HL-60/S4 (cell line): ENCODE data around the gene LONP1.
"Not testable (repeated sequence)": the region's sequence is repeated elsewhere in the genome, so short reads cannot be mapped to it uniquely, and the experiment has no call there.

ENCODE experiments used
- in situ Hi-C: fragments of 300-500 bp; cut with MboI; formaldehyde crosslinking; loops from 2 replicates; pipeline ENCODE4 v1.14.3; 2022; ENCODE audit warnings: low sequenced_read_pairs

The LONP1 gene

GRCh38 chr19:5719961-5720790 is at the start of gene LONP1, which contains the start of gene CATSPERD:
LONP1 (minus strand) TSS chr19:5720146; CDS start chr19:5720132, 14 bp downstream.
CATSPERD (plus strand) TSS chr19:5720637; CDS start chr19:5720738, 101 bp downstream.
- in situ Hi-C loops, result no loop called here

DNA sequence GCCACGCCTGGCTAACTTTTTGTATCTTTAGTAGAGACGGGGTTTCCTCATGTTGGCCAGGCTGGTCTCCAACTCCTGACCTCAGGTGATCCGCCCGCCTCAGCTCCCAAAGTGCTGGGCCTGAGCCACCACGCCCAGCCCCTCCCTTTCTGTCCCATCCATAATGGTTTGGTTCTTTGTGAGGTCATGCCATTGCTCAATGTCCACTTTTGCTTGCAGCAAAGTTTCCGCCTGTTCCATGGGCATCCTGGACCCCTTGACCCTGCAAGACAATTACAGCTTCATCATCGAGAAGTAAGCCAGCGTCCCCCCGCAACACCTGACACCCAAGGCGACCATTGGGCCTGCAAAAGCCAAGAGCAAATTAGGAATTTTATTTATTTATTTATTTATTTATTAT is 48.0 kb upstream of the LONP1 start:
- in situ Hi-C loops, result no loop called here

- in situ Hi-C loops, result no loop called here
Measured at GRCh38 chr19:5765220-5765619, 45.3 kb upstream of the LONP1 start.

DNA sequence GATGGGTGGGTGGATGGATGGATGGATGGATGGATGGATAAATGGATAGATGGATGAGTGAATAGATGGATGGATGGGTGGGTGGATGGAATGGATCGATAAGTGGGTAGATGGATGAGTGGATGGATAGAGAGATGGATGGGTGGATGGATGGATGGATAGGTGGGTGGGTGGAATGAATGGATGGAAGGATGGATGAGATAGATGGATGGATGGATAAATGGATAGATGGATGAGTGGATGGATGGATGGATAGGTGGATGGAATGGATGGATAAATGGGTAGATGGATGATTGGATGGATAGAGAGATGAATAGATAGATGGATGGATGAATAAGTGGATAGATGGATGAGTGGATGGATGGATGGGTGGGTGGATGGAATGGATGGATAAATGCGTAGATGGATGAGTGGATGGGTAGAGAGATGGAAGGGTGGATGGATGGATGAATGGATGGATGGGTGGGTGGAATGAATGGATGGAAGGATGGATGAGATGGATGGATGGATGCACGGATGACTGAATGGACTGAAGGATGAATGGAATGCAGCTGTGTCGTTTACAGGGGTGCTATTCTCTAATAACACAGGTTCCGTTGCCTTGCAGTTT is 42.8 kb upstream of the LONP1 start:
- in situ Hi-C loops, result no loop called here

- in situ Hi-C loops, result no loop called here
Measured at GRCh38 chr19:5753743-5754142, 33.8 kb upstream of the LONP1 start.

DNA sequence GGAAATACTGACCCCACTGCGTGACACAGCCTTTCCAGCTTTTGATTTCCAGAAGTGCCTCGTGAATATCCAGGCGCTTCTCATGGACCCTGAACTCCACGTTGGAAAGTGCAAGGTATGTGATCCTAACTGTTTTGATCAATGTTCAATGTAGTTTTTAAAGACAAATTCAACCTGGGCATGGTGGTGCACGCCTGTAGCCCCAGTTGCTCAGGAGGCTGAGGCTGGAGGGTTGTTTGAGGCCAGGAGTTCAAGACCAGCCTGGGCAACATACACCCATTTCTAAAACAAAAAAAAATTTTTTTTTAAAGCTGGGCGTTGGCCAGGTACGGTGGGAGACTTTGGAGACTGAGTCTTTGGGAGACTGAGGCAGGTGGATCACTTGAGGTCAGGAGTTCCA is 31.8 kb upstream of the LONP1 start:
- in situ Hi-C loops, result no loop called here

DNA sequence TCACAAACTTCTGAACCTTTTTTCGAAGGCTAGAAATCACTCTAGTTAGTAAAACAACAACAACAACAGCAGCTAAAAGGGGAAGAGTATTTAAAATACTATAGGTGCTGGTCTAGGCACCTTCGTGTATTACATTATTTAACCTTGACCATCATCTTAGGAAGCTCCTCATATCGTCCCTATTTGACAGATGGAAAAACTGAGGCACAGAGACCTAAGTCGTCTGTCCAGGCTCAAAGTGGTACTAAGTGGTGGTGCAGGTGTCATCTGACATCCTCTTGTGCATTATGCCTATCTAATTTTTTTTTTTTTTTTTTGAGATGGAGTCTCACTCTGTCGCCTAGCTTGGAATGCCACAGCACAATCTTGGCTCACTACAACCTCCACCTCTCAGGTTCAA is 29.6 kb upstream of the LONP1 start:
- in situ Hi-C loops, result no loop called here

DNA sequence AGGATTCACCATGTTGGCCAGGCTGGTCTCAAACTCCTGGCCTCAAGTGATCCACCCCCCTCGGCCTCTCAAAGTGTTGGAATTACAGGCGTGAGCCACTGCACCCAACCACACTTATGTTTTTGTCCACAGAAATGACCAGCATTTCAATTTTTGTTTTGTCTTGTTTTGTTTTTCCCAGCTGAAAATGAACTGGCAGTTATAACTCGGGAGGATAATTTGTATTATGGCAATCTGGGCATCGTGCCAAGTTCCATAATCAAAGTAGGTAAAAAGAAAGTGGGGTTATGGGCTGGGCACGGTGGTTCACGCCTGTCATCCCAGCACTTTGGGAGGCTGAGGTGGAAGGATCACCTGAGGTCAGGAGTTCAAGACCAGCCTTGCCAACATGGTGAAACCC is 29.0 kb upstream of the LONP1 start:
- in situ Hi-C loops, result not testable (repeated sequence)

GRCh38 chr19:5744999-5745398 is 25.1 kb upstream of the LONP1 start:
- in situ Hi-C loops, result not testable (repeated sequence)

GRCh38 chr19:5743630-5744029 is 23.7 kb upstream of the LONP1 start:
- in situ Hi-C loops, result no loop called here

DNA sequence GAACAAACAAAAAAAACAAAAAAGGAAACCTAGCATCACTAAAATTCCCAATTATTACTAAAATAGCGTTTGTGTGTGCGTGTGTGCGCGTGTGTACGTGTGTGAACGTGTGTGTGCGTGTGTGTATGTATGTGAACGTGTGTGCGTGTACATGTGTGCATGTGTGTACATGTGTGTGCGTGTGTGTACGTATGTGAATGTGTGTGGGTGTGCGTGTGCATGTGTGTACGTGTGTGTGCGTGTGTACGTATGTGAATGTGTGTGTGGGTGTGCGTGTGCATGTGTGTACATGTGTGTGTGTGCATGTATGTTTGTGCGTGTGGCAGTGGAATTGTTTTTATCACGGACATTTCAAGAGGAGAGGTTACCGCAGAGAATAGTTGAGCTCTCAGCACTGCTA is 22.1 kb upstream of the LONP1 start:
- in situ Hi-C loops, result no loop called here

DNA sequence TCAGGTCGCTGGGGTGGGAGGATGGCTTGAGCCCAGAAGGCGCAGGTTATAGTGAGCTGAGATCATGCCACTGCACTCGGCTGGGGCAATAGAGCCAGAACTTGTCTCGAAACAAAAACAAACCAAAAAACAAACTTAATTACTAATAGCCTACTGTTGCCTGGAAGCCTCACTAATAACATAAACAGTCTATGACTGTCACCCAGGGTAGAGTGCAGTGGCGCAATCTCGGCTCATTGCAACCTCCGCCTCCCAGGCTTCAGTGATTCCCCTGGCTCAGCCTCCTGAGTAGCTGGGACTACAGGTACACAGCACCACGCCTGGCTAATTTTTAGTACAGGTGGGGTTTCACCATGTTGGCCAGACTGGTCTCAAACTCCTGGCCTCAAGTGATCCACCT is 18.5 kb upstream of the LONP1 start:
- in situ Hi-C loops, result no loop called here

- in situ Hi-C loops, result not testable (repeated sequence)
Measured at GRCh38 chr19:5733172-5733571, 13.2 kb upstream of the LONP1 start.

- in situ Hi-C loops, result no loop called here
Measured at GRCh38 chr19:5727453-5728050, 7.6 kb upstream of the LONP1 start.

DNA sequence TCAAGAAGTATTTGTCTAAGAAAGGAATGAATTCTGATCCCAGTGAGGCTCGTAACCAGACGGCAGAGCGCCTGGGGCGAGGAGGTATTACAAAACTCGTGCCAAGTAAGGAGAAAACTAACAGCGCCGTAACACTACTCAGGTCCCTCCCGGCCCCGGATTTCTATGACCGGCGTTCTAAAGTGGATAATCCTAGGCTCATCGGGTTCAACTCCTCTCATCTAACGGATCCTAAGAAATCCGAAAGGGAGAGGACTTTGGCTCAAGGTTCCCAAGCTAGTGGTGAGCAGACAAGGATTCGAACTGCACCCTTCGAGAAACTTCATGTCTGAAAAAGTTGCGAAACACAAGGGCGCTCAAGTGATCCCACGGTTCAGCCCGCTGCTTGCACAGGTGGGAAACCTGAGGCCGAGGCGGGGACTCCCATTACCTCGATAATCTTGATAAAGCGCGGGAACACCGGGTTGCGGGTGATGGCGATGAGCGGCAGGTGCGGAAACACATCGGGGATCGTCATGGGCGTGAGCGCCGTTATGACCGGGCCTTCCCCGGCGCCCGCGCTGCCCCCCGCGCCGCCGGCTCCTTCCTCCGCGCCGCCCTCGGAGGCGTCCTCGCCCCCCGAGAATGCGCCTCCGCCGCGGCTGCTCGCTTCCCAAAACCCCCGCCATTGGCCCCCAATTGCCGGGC is 529 bp downstream of the LONP1 start:
- in situ Hi-C loops, result no loop called here

GRCh38 chr19:5718579-5719273 is 1.2 kb downstream of the LONP1 start:
- in situ Hi-C loops, result no loop called here

DNA sequence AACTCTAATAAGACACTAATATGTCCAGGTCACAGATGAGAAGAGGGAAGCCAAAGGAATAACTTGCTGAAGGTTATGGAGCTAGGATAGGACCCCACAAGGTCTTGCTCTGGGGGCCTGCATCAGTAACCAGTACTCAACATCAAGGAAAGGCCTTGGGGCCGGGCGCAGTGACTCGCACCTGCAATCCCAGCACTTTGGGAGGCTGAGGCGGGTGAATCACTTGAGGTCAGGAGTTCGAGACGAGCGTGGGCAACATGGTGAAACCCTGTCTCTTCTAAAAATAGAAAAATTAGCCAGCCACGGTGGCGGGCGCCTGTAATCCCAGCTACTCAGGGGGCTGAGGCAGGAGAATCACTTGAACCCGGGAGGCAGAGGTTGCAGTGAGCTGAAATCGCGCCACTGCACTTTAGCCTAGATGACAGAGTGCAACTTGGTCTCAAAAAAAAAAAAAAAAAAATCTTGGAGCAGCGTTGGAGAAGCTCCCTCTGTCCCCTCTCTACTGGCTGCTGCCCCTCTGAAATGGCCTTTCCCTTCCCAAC is 1.8 kb downstream of the LONP1 start:
- in situ Hi-C loops, result no loop called here

- in situ Hi-C loops, result no loop called here
Measured at GRCh38 chr19:5717215-5717935, 2.6 kb downstream of the LONP1 start.

DNA sequence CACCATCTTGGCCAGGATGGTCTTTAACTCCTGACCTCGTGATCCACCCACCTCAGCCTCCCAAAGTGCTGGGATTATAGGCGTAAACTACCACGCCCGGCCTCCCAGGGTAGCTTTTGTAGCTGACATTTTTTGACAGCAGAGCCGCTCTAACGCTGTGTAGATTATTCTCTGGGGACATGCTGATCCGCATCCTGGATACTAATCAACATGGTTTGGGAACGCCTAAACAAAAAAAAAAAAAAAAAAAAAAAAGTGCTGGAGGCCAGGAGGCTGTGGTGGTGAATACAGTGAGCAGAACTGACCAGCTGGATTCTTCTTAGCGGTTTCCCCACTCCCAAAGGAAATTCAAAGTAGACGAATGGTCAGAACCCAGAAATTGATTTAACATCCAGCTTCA is 5.1 kb downstream of the LONP1 start:
- in situ Hi-C loops, result no loop called here

DNA sequence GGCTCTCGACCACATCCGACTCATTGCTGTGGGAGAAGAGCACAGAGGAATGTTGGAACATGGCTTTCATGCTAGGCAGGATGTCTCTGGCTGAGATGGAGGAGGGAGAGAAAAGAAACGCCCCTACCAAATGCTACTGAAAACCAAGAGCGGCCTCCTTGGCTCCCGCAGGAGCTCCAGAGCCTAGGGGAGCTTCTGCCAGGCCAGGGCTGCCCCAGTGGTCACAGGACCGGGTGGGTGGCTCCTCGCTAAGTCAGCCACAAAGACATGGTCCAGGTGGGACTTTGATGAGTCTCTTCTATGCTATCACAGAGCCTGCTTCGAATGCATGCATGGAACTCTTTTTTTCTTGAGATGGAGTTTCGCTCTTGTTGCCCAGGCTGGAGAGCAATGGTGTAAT is 6.7 kb downstream of the LONP1 start:
- in situ Hi-C loops, result no loop called here
